CD4-positive, alpha-beta T cell treated with Interleukin-1 beta for 1 hour (primary cell): ENCODE data around the gene HSPA1A.
"Not testable (repeated sequence)": the region's sequence is repeated elsewhere in the genome, so short reads cannot be mapped to it uniquely, and the experiment has no call there.

Source experiments
- DNase-seq, 2 donors: peaks; one replicate each; pipeline ENCODE4 v3.0.0-alpha.2; 2020 to 2022

Gene HSPA1A

GRCh38 chr6:31811645-31812044 lies 3.7 kb upstream of the HSPA1A start:
- DNase-seq, result no peak

GRCh38 chr6:31813465-31813849 lies 1.9 kb upstream of the HSPA1A start:
- DNase-seq, result no peak

GRCh38 chr6:31814677-31815024 lies 692 bp upstream of the HSPA1A start:
- peak; percentile 70 to 71 for DNase-seq

- DNase-seq, result peak in 1 of 2 donors; percentile 55
These were observed 2.0 kb downstream of the HSPA1A start for GRCh38 chr6:31817133-31817928.

DNA sequence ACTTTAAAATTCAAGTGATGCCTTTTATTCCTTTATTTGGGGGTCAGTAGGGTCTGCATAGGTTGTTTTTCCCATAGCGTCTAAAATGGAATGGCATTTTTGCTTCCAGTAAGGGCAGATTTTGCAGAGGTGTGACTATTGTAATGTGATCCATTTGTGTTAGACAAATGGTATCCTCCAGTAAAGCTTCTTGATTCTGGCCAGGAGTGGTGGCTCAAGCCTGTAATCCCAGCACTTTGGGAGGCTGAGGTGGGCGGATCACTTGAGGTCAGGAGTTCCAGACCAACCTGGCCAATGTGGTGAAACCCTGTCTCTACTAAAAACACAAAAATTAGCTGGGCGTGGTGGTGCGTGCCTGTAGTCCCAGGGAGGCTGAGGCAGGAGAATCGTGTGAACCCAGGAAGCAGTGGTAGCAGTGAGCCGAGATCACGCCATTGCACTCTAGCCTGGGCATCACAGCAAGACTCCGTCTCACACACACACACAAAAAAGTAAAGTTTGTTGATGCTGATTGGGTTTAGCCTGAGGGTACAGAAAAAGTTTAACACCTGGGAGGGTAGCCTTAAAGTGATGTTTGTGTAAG lies 2.7 kb downstream of the HSPA1A start:
- DNase-seq, result peak in 1 of 2 donors; percentile 27

DNA sequence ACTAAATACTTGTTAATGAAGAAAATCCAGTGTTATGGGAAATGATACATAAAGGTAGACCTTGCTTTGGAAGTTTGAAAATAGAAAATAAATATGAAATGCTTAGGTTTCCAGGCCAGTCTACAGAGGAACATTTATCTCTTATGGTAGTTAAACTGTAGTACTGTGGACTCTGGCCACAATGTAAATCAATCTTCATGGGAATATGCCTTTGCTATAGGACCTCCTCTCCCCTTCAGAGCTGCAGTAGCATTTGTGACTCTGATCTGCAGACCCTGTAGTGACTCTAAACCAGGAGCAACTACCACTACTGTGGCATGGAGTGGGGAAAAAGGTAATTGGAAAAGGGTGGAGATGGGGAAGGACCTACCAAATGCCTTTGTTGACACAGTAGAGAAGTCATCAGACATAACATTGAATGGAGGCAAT lies 4.5 kb downstream of the HSPA1A start:
- no peak for DNase-seq

DNA sequence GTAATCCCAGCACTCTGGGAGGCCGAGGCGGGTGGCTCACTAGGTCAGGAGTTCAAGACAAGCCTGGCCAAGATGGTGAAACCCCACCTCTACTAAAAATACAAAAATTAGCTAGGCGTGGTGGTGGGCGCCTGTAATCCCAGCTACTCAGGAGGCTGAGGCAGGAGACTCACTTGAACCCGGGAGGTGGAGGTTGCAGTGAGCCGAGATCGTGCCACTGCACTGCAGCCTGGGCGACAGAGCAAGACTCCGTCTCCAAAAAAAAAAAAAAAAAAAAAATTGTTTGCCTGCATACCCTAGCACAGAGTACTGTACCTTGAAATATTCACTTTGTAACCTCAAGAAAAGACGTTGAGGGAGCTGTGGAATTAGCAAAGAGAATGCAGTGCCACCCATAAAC lies 5.1 kb downstream of the HSPA1A start:
- not testable (repeated sequence) for DNase-seq

DNA sequence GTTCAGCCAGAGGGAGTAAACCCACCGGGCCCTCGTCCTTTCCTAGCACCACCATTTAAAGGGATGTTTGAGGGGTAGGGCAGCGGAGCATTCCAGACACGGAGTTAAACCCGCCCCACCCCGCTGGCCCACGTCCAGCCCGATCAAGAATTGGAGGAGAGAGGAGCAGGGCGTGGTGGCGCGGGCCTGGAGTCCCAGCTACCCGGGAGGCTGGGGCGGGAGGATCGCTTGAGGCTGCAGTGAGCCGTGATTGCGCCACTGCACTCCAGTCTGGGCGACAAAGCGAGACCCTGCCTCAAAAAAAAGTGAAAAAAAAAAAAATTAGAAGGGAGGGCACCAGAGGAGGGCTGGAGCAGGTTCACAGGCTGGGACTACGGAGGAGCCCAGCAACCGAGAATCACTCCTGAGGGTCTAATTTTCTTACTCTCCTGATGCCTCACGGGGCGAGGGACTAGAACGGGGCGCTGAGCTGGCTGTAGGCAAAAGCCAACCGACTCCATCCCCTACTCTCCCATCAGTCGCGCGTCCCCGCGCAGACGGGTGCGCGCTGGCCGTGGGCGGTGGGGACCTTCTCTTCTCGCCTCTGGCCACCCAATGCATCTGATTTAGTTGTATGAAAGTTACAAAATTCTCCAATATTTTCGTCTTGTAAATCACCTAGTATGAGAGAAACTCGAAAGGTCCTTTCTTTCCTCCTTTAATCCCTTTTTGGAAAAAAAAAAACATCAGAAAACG lies 6.1 kb downstream of the HSPA1A start:
- DNase-seq, result no peak

DNA sequence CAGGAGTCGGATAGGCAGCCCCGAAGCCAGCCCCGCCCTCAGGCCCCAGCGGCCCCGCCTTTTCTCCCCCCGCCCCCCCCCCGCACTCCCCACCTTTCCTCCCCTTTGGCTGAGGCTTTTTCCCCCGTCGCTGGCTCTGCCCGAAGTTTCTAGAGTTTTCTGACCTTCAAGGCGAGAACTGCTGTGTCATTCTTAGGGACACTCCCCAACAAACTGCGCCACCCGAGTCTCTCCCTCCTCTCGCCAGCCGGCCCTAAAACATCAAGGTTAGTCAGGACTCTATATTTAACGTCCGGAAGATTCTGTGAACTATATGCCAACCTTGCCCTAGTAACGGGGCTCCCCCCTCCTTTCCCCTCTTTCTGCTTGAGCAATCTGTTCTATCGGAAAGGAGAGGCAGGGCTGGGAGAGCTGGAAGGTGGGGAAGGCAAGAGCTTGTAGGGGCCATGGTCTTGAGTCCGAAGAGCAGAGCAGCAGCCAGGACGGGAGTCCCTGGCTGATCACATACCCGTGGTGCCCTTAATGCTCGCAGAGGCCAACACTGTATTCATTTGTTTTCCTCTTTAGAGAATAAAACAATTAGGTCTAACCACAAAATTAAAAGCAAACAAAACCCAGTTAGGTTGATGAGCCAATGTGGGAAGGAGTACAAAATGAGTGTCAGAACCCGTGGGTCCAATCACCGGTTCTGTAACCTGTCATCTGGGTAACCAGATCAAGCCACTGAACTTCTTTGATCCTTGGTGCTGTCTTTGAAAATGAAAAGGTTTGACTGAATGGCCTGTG lies 6.9 kb downstream of the HSPA1A start:
- DNase-seq, result peak; percentile 77 to 79

GRCh38 chr6:31823592-31824196 lies 8.4 kb downstream of the HSPA1A start:
- DNase-seq, result not testable (repeated sequence)

DNA sequence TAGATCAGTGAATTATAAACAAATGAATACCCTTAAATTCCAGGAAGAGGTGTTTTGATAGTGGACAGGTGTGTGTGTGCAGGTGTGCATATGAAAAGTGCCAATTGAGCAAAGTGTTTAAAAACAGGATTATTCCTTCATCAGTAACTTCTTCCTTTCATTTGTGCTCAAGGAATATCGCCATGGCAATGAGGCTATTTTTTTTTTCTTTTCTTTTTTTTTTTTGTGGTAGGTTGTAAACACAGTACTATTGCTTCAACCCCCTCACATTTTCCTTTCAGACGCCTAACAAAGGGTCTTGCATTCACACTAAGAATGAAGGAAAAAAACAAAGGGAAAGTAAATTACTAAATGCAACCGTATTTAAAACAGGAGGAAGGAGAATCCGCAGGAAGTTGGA lies 10.2 kb downstream of the HSPA1A start:
- DNase-seq, result no peak

DNA sequence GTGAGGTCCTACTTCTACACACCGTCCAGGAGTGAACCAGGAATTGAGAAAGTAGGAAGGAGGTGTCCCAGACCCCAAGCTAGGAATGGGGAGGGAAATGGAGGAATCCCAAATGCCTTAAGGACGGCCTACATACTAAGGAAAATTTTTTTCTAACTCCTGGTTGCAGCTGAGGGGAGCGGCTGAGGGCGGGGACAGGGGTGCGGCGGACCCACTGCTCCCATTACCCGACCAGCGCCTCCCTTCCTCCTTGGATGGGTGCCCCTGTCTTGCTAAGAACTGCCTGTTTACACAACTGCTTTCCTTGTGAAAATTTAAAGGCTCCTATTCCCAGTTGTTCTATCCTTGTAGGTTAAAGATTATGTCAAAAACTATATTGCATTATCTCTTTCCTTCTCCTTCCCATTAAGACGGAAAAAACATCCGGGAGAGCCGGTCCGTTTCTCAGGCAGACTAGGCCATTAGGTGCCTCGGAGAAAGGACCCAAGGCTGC lies 11.5 kb downstream of the HSPA1A start:
- no peak for DNase-seq

DNA sequence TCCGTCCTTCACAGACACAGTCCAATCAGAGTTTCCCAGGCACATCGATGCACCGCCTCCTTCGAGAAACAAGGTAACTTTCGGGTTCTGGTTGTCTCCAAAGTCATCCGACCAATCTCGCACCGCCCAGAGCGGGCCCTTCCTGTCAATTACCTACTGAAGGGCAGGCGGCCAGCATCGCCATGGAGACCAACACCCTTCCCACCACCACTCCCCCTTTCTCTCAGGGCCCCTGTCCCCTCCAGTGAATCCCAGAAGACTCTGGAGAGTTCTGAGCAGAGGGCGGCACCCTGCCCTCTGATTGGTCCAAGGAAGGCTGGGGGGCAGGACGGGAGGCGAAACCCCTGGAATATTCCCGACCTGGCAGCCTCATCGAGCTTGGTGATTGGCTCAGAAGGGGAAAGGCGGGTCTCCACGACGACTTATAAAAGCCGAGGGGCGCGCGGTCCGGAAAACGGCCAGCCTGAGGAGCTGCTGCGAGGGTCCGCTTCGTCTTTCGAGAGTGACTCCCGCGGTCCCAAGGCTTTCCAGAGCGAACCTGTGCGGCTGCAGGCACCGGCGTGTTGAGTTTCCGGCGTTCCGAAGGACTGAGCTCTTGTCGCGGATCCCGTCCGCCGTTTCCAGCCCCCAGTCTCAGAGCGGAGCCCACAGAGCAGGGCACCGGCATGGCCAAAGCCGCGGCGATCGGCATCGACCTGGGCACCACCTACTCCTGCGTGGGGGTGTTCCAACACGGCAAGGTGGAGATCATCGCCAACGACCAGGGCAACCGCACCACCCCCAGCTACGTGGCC lies 12.1 kb downstream of the HSPA1A start, which contains the start of gene HSPA1B:
Gene HSPA1B, plus strand, starts transcription at position 453 of the 794 bp plus-strand sequence. Its CDS starts 213 bp downstream, at position 666.
- DNase-seq, result peak; percentile 91 to 96

GRCh38 chr6:31829633-31830283 lies 14.4 kb downstream of the HSPA1A start:
- peak in 1 of 2 donors; percentile 60 for DNase-seq

GRCh38 chr6:31830886-31831335 lies 15.6 kb downstream of the HSPA1A start:
- peak in 1 of 2 donors; percentile 37 for DNase-seq

GRCh38 chr6:31831350-31832215 lies 16.2 kb downstream of the HSPA1A start:
- peak in 1 of 2 donors; percentile 59 for DNase-seq

- DNase-seq, result peak; percentile 78 to 85
These were observed 19.3 kb downstream of the HSPA1A start for GRCh38 chr6:31834367-31835250.

- no peak for DNase-seq
These were observed 20.7 kb downstream of the HSPA1A start for GRCh38 chr6:31836047-31836473.
